T-helper 2 cell treated with Interferon-gamma antibody and Interleukin-4, amounts not matched to agents 5 μg/mL and 100 μg/mL, for 36 hours (primary cell): Measurements from ENCODE around the gene VAV3.
"Not testable (repeated sequence)": the region's sequence is repeated elsewhere in the genome, so short reads cannot be mapped to it uniquely, and the experiment has no call there.

ENCODE experiments used
- DNase-seq: peaks from one replicate; pipeline ENCODE4 v3.0.0; 2021; ENCODE audit warnings: low spot score
- H3K27ac Mint-ChIP-seq: one replicate; pipeline ENCODE4 v1.8.0; 2021; ENCODE audit warnings: mild to moderate bottlenecking, mixed read lengths
- H3K27me3 Mint-ChIP-seq: one replicate; pipeline ENCODE4 v1.8.0; 2021; ENCODE audit warnings: low read depth, mixed read lengths
- H3K36me3 Mint-ChIP-seq: one replicate; pipeline ENCODE4 v1.8.0; 2021; ENCODE audit warnings: low read depth, mixed read lengths
- H3K4me1 Mint-ChIP-seq: one replicate; pipeline ENCODE4 v1.8.0; 2021; ENCODE audit warnings: low read depth, mixed read lengths
- H3K4me3 Mint-ChIP-seq: one replicate; pipeline ENCODE4 v1.8.0; 2022; ENCODE audit warnings: mild to moderate bottlenecking, moderate library complexity, mixed read lengths
- H3K9me3 Mint-ChIP-seq: one replicate; pipeline ENCODE4 v1.8.0; 2021; ENCODE audit warnings: mixed read lengths

Gene VAV3, protein sequence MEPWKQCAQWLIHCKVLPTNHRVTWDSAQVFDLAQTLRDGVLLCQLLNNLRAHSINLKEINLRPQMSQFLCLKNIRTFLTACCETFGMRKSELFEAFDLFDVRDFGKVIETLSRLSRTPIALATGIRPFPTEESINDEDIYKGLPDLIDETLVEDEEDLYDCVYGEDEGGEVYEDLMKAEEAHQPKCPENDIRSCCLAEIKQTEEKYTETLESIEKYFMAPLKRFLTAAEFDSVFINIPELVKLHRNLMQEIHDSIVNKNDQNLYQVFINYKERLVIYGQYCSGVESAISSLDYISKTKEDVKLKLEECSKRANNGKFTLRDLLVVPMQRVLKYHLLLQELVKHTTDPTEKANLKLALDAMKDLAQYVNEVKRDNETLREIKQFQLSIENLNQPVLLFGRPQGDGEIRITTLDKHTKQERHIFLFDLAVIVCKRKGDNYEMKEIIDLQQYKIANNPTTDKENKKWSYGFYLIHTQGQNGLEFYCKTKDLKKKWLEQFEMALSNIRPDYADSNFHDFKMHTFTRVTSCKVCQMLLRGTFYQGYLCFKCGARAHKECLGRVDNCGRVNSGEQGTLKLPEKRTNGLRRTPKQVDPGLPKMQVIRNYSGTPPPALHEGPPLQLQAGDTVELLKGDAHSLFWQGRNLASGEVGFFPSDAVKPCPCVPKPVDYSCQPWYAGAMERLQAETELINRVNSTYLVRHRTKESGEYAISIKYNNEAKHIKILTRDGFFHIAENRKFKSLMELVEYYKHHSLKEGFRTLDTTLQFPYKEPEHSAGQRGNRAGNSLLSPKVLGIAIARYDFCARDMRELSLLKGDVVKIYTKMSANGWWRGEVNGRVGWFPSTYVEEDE

DNA sequence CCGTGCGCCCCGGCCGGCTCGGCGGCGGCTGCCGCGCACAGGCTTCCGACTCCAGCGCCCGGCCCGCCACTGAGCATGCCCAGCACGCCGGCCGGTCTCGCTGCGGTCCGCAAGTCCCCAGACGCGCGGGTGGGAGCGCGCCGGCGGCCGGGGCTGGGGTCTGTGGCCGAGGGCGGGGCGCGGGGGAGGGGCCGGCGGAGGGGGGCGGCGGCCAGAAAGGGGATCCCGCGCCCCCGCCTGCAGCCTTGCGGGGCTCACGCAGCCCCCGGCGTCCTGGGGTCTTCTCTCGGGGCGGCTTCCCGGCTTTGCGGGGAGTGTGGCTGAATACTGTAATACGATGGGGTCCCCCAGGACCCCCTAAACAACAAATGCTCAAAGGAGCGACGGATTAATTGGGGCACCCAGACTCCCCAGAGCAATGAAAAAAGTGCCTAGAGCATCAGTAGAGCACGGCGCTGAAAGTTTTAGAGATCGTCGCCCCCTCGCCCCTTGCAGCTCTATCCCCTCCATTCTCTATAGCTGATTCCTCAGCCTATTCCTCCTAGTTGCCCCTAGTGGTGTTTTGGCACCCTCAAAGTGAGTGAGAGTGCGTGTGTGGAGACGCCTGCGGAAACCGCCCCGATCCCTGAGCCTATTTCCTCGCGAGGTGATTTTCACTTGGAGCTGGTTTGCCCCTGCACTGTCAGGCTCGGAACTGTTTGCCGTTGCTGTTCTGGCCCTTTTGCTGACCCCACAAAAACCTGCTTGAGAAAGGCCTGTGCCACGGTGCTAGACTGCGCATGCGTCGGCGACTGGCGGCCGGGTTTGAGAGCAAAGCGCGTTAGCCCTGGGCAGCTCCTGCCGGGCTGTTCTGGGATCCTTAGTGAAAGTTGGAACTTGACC, at the start of gene VAV3:
Gene VAV3 (minus strand): TSS at position 71 of the 882 bp plus-strand sequence. CDS start 311 bp downstream, outside the sequence.
- peak within 1 kb of the TSS; percentile 90 for H3K4me3 Mint-ChIP-seq
- H3K4me1 Mint-ChIP-seq: peaks cover 23% of the 10 kb centered on the region
- DNase-seq: peak; percentile 54
- H3K27ac Mint-ChIP-seq: peak within 1 kb of the TSS; percentile 77
- no peaks in the 10 kb centered on the region for H3K36me3 Mint-ChIP-seq
- H3K27me3 Mint-ChIP-seq: peaks cover 3% of the 10 kb centered on the region
- H3K9me3 Mint-ChIP-seq: no peaks in the 10 kb centered on the region

GRCh38 chr1:108012553-108012952, 47.6 kb upstream of the VAV3 start:
- Mint-ChIP-seq H3K4me1 (no peaks in the 10 kb centered on the region), H3K27me3 (peaks cover 3% of the 10 kb centered on the region), H3K4me3 (no peak overlapping the region), H3K36me3 (no peaks in the 10 kb centered on the region), H3K9me3 (no peaks in the 10 kb centered on the region), H3K27ac (no peak overlapping the region)
- no peak for DNase-seq

DNA sequence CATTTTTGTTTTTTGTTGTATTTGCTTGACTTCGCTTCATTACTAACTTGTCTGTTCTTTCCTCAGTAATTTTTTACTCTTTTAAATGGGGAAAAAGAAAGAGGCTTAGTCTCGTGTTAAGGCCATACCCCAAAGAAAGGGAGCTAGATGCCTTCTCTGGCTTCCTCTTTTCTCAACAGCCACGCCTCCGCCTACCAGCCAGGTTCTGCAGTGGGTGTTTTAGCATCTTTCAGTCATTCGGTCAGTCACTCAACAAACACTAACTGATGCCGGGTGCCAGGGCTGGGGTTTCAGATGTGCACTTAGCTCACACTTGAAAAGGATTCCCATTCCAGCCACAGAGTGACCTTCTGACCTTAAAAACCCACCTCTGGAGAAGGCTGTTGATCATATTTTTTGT, 46.3 kb upstream of the VAV3 start:
- DNase-seq: no peak
- Mint-ChIP-seq H3K4me3 (no peak overlapping the region), H3K4me1 (no peaks in the 10 kb centered on the region), H3K27ac (no peak overlapping the region), H3K36me3 (no peaks in the 10 kb centered on the region), H3K9me3 (no peaks in the 10 kb centered on the region), H3K27me3 (peaks cover 3% of the 10 kb centered on the region)

DNA sequence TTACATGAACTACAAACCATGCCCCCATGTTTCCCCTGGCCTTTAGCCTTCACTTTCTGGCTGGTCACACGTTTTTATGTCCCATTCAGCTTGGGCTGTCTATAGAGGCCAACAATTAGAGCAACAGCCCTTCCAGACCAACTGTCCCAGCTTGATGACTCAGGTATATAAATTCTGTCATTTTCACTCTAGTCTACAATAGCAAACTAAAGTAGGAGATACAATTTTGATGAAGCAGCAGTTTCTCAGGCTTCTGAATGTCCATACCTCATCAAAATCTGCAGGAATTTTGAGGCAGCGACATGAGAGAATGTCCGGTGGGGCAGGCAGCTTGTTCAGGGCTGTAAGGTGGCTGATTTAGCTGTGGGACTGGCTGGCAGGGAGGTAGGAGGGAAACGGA, 45.6 kb upstream of the VAV3 start:
- H3K27me3 Mint-ChIP-seq: peaks cover 3% of the 10 kb centered on the region
- no peak for DNase-seq
- H3K27ac Mint-ChIP-seq: no peak overlapping the region
- no peak overlapping the region for H3K4me3 Mint-ChIP-seq
- H3K9me3 Mint-ChIP-seq: peaks cover under 1% of the 10 kb centered on the region
- no peaks in the 10 kb centered on the region for H3K4me1 Mint-ChIP-seq
- H3K36me3 Mint-ChIP-seq: no peaks in the 10 kb centered on the region

GRCh38 chr1:108009603-108010195, 44.7 kb upstream of the VAV3 start:
- H3K27ac Mint-ChIP-seq: no peak overlapping the region
- DNase-seq: no peak
- no peaks in the 10 kb centered on the region for H3K36me3 Mint-ChIP-seq
- H3K4me3 Mint-ChIP-seq: no peak overlapping the region
- H3K27me3 Mint-ChIP-seq: peaks cover 3% of the 10 kb centered on the region
- H3K4me1 Mint-ChIP-seq: no peaks in the 10 kb centered on the region
- H3K9me3 Mint-ChIP-seq: peaks cover 6% of the 10 kb centered on the region

DNA sequence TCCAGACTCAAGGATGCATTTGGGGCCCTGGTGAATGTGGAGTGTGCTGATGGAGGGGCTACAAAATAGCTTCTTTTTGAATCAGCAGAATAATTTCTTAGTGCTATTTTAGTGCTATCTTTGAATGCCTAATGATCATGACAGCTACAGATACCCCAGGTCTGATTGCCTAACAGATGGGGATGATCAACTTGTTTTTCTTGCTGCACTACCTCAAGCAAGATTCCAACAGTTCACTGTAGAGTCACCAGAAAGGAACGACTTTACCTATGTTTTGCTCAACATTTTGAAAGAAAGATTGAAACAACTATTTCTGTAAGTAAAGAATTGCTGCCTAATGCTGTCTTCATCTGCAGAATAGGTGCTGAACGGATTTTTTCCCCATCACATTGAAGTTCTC, 42.6 kb upstream of the VAV3 start:
- Mint-ChIP-seq H3K27ac (no peak overlapping the region), H3K4me3 (no peak overlapping the region), H3K9me3 (peaks cover 6% of the 10 kb centered on the region), H3K36me3 (no peaks in the 10 kb centered on the region), H3K27me3 (no peaks in the 10 kb centered on the region), H3K4me1 (no peaks in the 10 kb centered on the region)
- no peak for DNase-seq

GRCh38 chr1:108007070-108007469, 42.1 kb upstream of the VAV3 start:
- Mint-ChIP-seq H3K4me3 (no peak overlapping the region), H3K9me3 (peaks cover 6% of the 10 kb centered on the region), H3K4me1 (no peaks in the 10 kb centered on the region), H3K27ac (no peak overlapping the region), H3K27me3 (no peaks in the 10 kb centered on the region), H3K36me3 (no peaks in the 10 kb centered on the region)
- DNase-seq: no peak

- H3K27ac Mint-ChIP-seq, H3K9me3 Mint-ChIP-seq, H3K36me3 Mint-ChIP-seq, DNase-seq, H3K4me1 Mint-ChIP-seq, H3K27me3 Mint-ChIP-seq, H3K4me3 Mint-ChIP-seq: not testable (repeated sequence)
Measured at GRCh38 chr1:108004919-108005318, 39.9 kb upstream of the VAV3 start.

- no peak for DNase-seq
- H3K4me1 Mint-ChIP-seq: no peaks in the 10 kb centered on the region
- H3K27me3 Mint-ChIP-seq: peaks cover 3% of the 10 kb centered on the region
- H3K9me3 Mint-ChIP-seq: peaks cover 6% of the 10 kb centered on the region
- no peaks in the 10 kb centered on the region for H3K36me3 Mint-ChIP-seq
- H3K27ac Mint-ChIP-seq: no peak overlapping the region
- no peak overlapping the region for H3K4me3 Mint-ChIP-seq
Measured at GRCh38 chr1:108000620-108001111, 35.7 kb upstream of the VAV3 start.

GRCh38 chr1:108000184-108000583, 35.2 kb upstream of the VAV3 start:
- Mint-ChIP-seq H3K9me3 (peaks cover under 1% of the 10 kb centered on the region), H3K36me3 (no peaks in the 10 kb centered on the region), H3K4me3 (no peak overlapping the region), H3K27me3 (peaks cover 3% of the 10 kb centered on the region), H3K4me1 (no peaks in the 10 kb centered on the region), H3K27ac (no peak overlapping the region)
- DNase-seq: no peak

DNA sequence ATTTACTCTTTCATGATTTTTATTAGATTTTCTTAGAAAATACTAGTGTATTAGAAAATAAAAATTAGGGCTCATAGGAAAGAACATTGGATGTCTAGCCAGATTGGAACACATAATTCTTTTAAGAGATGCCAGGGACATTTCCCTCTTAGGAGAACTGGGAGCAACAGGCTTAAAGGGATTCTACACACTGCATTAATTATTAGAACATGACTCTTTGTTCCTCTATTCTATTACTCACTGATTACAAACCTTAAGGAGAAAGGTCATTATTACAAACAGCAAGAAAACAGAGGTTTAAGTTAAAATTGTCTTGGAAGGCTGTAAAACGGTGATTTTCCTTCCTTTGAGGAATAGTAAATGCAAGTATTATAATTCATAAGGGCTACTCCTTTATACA, 32.9 kb upstream of the VAV3 start:
- Mint-ChIP-seq H3K4me3 (no peak overlapping the region), H3K27me3 (peaks cover 3% of the 10 kb centered on the region), H3K9me3 (no peaks in the 10 kb centered on the region), H3K4me1 (no peaks in the 10 kb centered on the region), H3K36me3 (no peaks in the 10 kb centered on the region), H3K27ac (no peak overlapping the region)
- no peak for DNase-seq

DNA sequence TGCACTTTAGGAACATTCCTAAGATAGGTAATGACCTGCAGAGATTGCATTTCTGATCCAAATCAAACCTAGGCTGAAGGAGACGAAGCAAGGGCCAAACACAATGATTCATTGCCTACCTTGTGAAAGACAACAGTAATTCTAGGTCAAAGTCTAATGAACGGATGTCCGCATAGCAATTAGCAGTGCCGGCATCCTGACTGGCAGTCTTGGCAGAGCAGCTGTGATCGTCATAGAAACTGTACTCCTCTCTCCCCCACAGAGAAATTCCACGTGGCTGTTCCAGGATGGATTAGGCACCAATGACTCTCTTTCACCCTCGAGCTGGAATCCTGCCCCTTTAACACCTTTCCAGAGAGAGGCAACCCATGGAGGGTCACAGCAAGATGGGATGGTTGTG, 28.9 kb upstream of the VAV3 start:
- no peak for DNase-seq
- H3K4me3 Mint-ChIP-seq: no peak overlapping the region
- no peaks in the 10 kb centered on the region for H3K9me3 Mint-ChIP-seq
- no peaks in the 10 kb centered on the region for H3K4me1 Mint-ChIP-seq
- H3K27ac Mint-ChIP-seq: no peak overlapping the region
- peaks cover 4% of the 10 kb centered on the region for H3K27me3 Mint-ChIP-seq
- H3K36me3 Mint-ChIP-seq: no peaks in the 10 kb centered on the region

DNA sequence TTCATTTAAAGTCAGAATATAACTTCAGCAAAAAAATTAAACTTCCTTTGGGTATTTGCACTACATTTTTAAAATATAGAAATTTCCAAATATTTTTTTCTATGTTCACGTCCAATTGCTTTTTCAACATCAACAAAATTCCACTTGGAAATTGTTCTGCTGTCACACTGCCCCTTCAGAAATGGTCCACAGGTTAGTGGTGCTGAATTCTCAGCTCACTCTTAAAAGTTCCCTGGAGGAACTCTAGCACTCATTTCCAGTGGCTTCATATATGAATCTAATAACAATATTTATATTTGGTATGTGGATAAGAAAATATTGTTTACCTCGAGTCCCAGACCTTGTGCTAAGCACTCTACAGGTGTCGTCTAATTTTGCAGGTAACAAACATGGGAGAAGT, 27.4 kb upstream of the VAV3 start:
- Mint-ChIP-seq H3K4me1 (no peaks in the 10 kb centered on the region), H3K9me3 (no peaks in the 10 kb centered on the region), H3K27me3 (peaks cover 1% of the 10 kb centered on the region), H3K36me3 (no peaks in the 10 kb centered on the region), H3K27ac (no peak overlapping the region), H3K4me3 (no peak overlapping the region)
- no peak for DNase-seq
